ENCODE results near the gene INSYN2B. TPM values are rescaled to one million over a fixed set of nuclear protein-coding genes. Genes with fewer than 3 reads are reported as not detected.

INSYN2B gene
- total and polyA plus RNA-seq, 2 experiments from 2014 or later, result not detected

- no peaks in the 10 kb centered on the region for H3K79me2 ChIP-seq (replicated peaks; ENCODE audit: insufficient read depth)
- Mint-ChIP-seq H3K4me3 (no peak overlapping the region), H3K9me3 (no peaks in the 10 kb centered on the region), H3K36me3 (ENCODE audit: low read depth) (no peaks in the 10 kb centered on the region), H3K4me1 (no peaks in the 10 kb centered on the region), H3K27me3 (ENCODE audit: insufficient read depth, low read depth, poor library complexity) (peaks cover 4% of the 10 kb centered on the region), H3K27ac (no peak overlapping the region)
- H3K36me3 ChIP-seq (ENCODE audit: insufficient read depth), result no peaks in the 10 kb centered on the region
- no peak overlapping the region for H3K27ac ChIP-seq (ENCODE audit: low read depth)
- DNase-seq (ENCODE audit: low spot score), result no peak
- no peak overlapping the region for H3K4me2 ChIP-seq
- TF ChIP-seq, protein P1, sequence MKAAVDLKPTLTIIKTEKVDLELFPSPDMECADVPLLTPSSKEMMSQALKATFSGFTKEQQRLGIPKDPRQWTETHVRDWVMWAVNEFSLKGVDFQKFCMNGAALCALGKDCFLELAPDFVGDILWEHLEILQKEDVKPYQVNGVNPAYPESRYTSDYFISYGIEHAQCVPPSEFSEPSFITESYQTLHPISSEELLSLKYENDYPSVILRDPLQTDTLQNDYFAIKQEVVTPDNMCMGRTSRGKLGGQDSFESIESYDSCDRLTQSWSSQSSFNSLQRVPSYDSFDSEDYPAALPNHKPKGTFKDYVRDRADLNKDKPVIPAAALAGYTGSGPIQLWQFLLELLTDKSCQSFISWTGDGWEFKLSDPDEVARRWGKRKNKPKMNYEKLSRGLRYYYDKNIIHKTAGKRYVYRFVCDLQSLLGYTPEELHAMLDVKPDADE (IDR thresholded peaks at IDR 0.05), result no peak
- TF ChIP-seq NANOG (IDR thresholded peaks at IDR 0.05; ENCODE audit: borderline replicate concordance) (no peak), EZH2 (IDR thresholded peaks at IDR 0.05; ENCODE audit: low read depth, unreplicated experiment) (no peak), EZH2phosphoT487 (IDR thresholded peaks at IDR 0.05; ENCODE audit: unreplicated experiment) (no peak), CREB1 (CRISPR knock-in tag; IDR thresholded peaks at IDR 0.05; ENCODE audit: low read depth) (no peak), ZNF462 (CRISPR knock-in tag; IDR thresholded peaks at IDR 0.05) (no peak), ZNF331 (CRISPR knock-in tag; IDR thresholded peaks at IDR 0.05; ENCODE audit: low read depth) (no peak), STAT1 (IDR thresholded peaks at IDR 0.05; ENCODE audit: unreplicated experiment) (no peak), JUNB (IDR thresholded peaks at IDR 0.05; ENCODE audit: unreplicated experiment) (no peak), ZNF114 (CRISPR knock-in tag; IDR thresholded peaks at IDR 0.05) (no peak), POLR2AphosphoS5 (IDR thresholded peaks at IDR 0.05; ENCODE audit: low read depth) (no peak)
- TF ChIP-seq, protein P2, sequence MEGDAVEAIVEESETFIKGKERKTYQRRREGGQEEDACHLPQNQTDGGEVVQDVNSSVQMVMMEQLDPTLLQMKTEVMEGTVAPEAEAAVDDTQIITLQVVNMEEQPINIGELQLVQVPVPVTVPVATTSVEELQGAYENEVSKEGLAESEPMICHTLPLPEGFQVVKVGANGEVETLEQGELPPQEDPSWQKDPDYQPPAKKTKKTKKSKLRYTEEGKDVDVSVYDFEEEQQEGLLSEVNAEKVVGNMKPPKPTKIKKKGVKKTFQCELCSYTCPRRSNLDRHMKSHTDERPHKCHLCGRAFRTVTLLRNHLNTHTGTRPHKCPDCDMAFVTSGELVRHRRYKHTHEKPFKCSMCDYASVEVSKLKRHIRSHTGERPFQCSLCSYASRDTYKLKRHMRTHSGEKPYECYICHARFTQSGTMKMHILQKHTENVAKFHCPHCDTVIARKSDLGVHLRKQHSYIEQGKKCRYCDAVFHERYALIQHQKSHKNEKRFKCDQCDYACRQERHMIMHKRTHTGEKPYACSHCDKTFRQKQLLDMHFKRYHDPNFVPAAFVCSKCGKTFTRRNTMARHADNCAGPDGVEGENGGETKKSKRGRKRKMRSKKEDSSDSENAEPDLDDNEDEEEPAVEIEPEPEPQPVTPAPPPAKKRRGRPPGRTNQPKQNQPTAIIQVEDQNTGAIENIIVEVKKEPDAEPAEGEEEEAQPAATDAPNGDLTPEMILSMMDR (conservative IDR thresholded peaks at IDR 0.05; ENCODE audit: low read depth in 2 of 2), result no peak
- TF ChIP-seq, protein P3, sequence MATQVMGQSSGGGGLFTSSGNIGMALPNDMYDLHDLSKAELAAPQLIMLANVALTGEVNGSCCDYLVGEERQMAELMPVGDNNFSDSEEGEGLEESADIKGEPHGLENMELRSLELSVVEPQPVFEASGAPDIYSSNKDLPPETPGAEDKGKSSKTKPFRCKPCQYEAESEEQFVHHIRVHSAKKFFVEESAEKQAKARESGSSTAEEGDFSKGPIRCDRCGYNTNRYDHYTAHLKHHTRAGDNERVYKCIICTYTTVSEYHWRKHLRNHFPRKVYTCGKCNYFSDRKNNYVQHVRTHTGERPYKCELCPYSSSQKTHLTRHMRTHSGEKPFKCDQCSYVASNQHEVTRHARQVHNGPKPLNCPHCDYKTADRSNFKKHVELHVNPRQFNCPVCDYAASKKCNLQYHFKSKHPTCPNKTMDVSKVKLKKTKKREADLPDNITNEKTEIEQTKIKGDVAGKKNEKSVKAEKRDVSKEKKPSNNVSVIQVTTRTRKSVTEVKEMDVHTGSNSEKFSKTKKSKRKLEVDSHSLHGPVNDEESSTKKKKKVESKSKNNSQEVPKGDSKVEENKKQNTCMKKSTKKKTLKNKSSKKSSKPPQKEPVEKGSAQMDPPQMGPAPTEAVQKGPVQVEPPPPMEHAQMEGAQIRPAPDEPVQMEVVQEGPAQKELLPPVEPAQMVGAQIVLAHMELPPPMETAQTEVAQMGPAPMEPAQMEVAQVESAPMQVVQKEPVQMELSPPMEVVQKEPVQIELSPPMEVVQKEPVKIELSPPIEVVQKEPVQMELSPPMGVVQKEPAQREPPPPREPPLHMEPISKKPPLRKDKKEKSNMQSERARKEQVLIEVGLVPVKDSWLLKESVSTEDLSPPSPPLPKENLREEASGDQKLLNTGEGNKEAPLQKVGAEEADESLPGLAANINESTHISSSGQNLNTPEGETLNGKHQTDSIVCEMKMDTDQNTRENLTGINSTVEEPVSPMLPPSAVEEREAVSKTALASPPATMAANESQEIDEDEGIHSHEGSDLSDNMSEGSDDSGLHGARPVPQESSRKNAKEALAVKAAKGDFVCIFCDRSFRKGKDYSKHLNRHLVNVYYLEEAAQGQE (IDR thresholded peaks at IDR 0.05; ENCODE audit: unreplicated experiment), result no peak
- no peaks in the 10 kb centered on the region for H4K20me1 ChIP-seq (replicated peaks; ENCODE audit: insufficient read depth)
- H3K27me3 ChIP-seq (ENCODE audit: insufficient read depth), result no peaks in the 10 kb centered on the region
- no peaks in the 10 kb centered on the region for H3F3A ChIP-seq (replicated peaks; ENCODE audit: low read depth)
- no peaks in the 10 kb centered on the region for H3K4me1 ChIP-seq (ENCODE audit: insufficient read depth)
- H3K4me3 ChIP-seq, result no peak overlapping the region
- H2AFZ ChIP-seq, result no peak overlapping the region
- no peak for ATAC-seq
- no peaks in the 10 kb centered on the region for H3K9me2 ChIP-seq (ENCODE audit: insufficient read depth)
Measured at GRCh38 chr5:169875091-169875728, 105.1 kb downstream of the INSYN2B start.
